Adrenal gland (tissue), 12 donors: Measurements from ENCODE around the gene CLDN3. TPM values are rescaled to one million over a fixed set of nuclear protein-coding genes. Genes with fewer than 3 reads are reported as not detected.

Experiments used
- DNase-seq, 7 donors: peaks; one replicate each; pipeline ENCODE4 v3.0.0-alpha.2; 2019 to 2020
- H3K27ac ChIP-seq, 5 donors: fragments of 200-600 bp; sonication (generic) in 4 of 5; 1 replicate in 3 of 5; 2 replicates in 2 of 5; pipeline versions ENCODE4 v1.5.1 to v1.8.0; 2016 to 2020; ENCODE audit warnings: mild to moderate bottlenecking in 1 of 5
- H3K27me3 ChIP-seq: fragments of 200-600 bp; 2 replicates; pipeline ENCODE4 v1.8.0; 2021
- H3K36me3 ChIP-seq, 2 donors: fragments of 200-600 bp; replicated peaks in 1 of 2; 1 replicate in 1 of 2; 2 replicates in 1 of 2; pipeline versions ENCODE4 v1.5.1 to v1.8.0; 2018 to 2022
- H3K4me1 ChIP-seq, 2 donors: fragments of 200-600 bp; replicated peaks in 1 of 2; 1 replicate in 1 of 2; 2 replicates in 1 of 2; pipeline versions ENCODE4 v1.5.1 to v1.8.0; 2018 to 2021
- H3K4me3 ChIP-seq, 4 donors: fragments of 200-600 bp; sonication (generic) in 3 of 4; one replicate each; pipeline ENCODE4 v1.5.1; 2016 to 2018
- H3K9me3 ChIP-seq, 3 donors: fragments of 200-600 bp; sonication (generic) in 1 of 3; replicated peaks in 1 of 3; 1 replicate in 2 of 3; 2 replicates in 1 of 3; pipeline versions ENCODE4 v1.5.1 to v1.8.0; 2016 to 2021
- POLR2A ChIP-seq, 2 donors: fragments of 450-650 bp; IDR thresholded peaks; one replicate each; pipeline ENCODE4 v1.6.1; 2017; ENCODE audit warnings: antibody characterized with exemption in 2 of 2, mild to moderate bottlenecking in 2 of 2, moderate library complexity in 1 of 2
- WGBS, 4 donors: extraction: QIAGEN DNeasy Blood & Tissue Kit in 2 of 4; methylation state at CpG; one replicate each; pipeline versions ENCODE4 v1.1.5 to v1.1.7; 2013 to 2017; 5-methylcytosine and 5-hydroxymethylcytosine counted together
- intact Hi-C, 2 donors: fragments of 100-400 bp; cut with DNase I; formaldehyde crosslinking; loops; one replicate each; pipeline versions ENCODE4 v1.14.1 to v1.15.0; 2022 to 2023
- polyA plus RNA-seq, 3 donors: library from polyadenylated mRNA; stranded (reverse); fragments of 200-250 nt in 2 of 3; fragments of 350-450 nt in 1 of 3; fragmentation: Illumina TruSeq in 1 of 3; extraction: RNeasy Lipid Tissue Mini Kit (QIAGEN cat#74804) in 1 of 3; gene quantifications; one replicate each; pipeline ENCODE4 v1.2.3, GENCODE V29; 2013 to 2014
- small RNA-seq, 2 donors: library from RNA; depleted of rRNA; stranded (forward); fragments of <200 nt; gene quantifications; one replicate each; pipeline ENCODE3, GENCODE V24; 2016
- total RNA-seq, 9 donors: library from RNA; depleted of rRNA in 4 of 9; stranded (reverse); fragments of >200 nt in 4 of 9; fragments of 120-200 nt in 1 of 9; fragmentation: NEBNext Ultra II Directional in 1 of 9; extraction: Animal tissue kit (Norgen Biotek cat#: 25700) in 1 of 9; gene quantifications; one replicate each; pipeline versions ENCODE4 v1.1.0 to v1.2.4, GENCODE V29; 2013 to 2023
- TF ChIP-seq, protein P1 (sequence below), 6 experiments: fragments of 450-650 bp in 4 of 6; fragments of 200-600 bp in 2 of 6; sonication (generic) in 1 of 6; IDR thresholded peaks; 1 replicate in 5 of 6; 2 replicates in 1 of 6; pipeline versions ENCODE4 v1.5.1 to v1.8.0; 2016 to 2021; ENCODE audit warnings: antibody characterized with exemption in 6 of 6, mild to moderate bottlenecking in 2 of 6, moderate library complexity in 1 of 6
- donor health status: healthy with polysubstance abuse.
- donor health status: Bipolar disorder and iron deficiency.
- donor health status: DM: yes; HTN: yes; CAD: no.
- donor health status: DM: no; HTN: no; CAD: no.
- donor health status: DM: no; HTN: no; CAD: no.
- donor health status: DM: yes; HTN: yes; CAD: no.

Gene CLDN3
- total and polyA plus RNA-seq, 12 donors = 0.22 to 0.72 (median 0.36) TPM; not detected in 6

GRCh38 chr7:73719806-73720169 lies 50.3 kb downstream of the CLDN3 start:
- Histone ChIP-seq H3K27me3 (no peaks in the 10 kb centered on the region), H3K27ac (no peak overlapping the region), H3K4me1 (peaks cover 8 to 16% of the 10 kb centered on the region in 2 donors), H3K36me3 (no peaks in the 10 kb centered on the region), H3K9me3 (no peaks in the 10 kb centered on the region), H3K4me3 (peak overlapping the region in 1 of 4 donors; percentile 89)
- 9 to 24% (median 14%) methylated on average over 6 to 16 of the region's 16 CpGs for WGBS, 4 donors
- intact Hi-C loops = no loop called here
- peak in 4 of 7 donors; percentile 44 to 66 (median 48) for DNase-seq
- TF ChIP-seq, protein P1, sequence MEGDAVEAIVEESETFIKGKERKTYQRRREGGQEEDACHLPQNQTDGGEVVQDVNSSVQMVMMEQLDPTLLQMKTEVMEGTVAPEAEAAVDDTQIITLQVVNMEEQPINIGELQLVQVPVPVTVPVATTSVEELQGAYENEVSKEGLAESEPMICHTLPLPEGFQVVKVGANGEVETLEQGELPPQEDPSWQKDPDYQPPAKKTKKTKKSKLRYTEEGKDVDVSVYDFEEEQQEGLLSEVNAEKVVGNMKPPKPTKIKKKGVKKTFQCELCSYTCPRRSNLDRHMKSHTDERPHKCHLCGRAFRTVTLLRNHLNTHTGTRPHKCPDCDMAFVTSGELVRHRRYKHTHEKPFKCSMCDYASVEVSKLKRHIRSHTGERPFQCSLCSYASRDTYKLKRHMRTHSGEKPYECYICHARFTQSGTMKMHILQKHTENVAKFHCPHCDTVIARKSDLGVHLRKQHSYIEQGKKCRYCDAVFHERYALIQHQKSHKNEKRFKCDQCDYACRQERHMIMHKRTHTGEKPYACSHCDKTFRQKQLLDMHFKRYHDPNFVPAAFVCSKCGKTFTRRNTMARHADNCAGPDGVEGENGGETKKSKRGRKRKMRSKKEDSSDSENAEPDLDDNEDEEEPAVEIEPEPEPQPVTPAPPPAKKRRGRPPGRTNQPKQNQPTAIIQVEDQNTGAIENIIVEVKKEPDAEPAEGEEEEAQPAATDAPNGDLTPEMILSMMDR (IDR thresholded peaks at IDR 0.05) = no peak
- TF ChIP-seq POLR2A (IDR thresholded peaks at IDR 0.05) = no peak

Small RNA genes lying within 50 kb of the gene (small RNA-seq; reads per million reads assigned to genes)
- gene RN7SL265P = 0 reads per million in 2 donors

Other genes starting within 250 kb of the CLDN3 start
- 10 to 100 TPM; 40.4 to 65.5 (median 43.8) TPM for gene BAZ1B, start 248.0 kb downstream of the CLDN3 start, total RNA-seq
- 10 to 100 TPM; 14.5 to 49.4 (median 27.7) TPM for gene BAZ1B, start 248.0 kb downstream of the CLDN3 start, polyA plus RNA-seq
- 10 to 100 TPM; 19.0 to 97.9 (median 64.2) TPM for gene BCL7B, start 212.6 kb downstream of the CLDN3 start, total RNA-seq
- gene BCL7B, start 212.6 kb downstream of the CLDN3 start, polyA plus RNA-seq = 10 to 100 TPM; 76.1 to 87.2 (median 77.7) TPM
- gene TBL2, start 191.7 kb downstream of the CLDN3 start, total RNA-seq = 100 to 1,000 TPM in 1 of 9 donors, 10 to 100 TPM in 8; 29.5 to 136 (median 56.7) TPM
- 10 to 100 TPM; 14.2 to 47.5 (median 15.3) TPM for gene TBL2, start 191.7 kb downstream of the CLDN3 start, polyA plus RNA-seq
- gene MLXIPL, start 145.7 kb downstream of the CLDN3 start, total RNA-seq = 100 to 1,000 TPM in 1 of 9 donors, 10 to 100 TPM in 7, under 1 TPM in 1; under 0.01 to 117 (median 41.0) TPM
- gene MLXIPL, start 145.7 kb downstream of the CLDN3 start, polyA plus RNA-seq = 100 to 1,000 TPM in 2 of 3 donors, 10 to 100 TPM in 1; 10.3 to 586 (median 248) TPM
- gene VPS37D, start 102.4 kb downstream of the CLDN3 start, total RNA-seq = 1 to 10 TPM in 6 of 9 donors, under 1 TPM in 3; 0.54 to 7.0 (median 2.0) TPM
- gene VPS37D, start 102.4 kb downstream of the CLDN3 start, polyA plus RNA-seq = 1 to 10 TPM in 2 of 3 donors, under 1 TPM in 1; 0.20 to 2.0 (median 1.4) TPM
- gene DNAJC30, start 86.8 kb downstream of the CLDN3 start, total RNA-seq = 10 to 100 TPM in 7 of 9 donors, 1 to 10 TPM in 2; 7.1 to 28.2 (median 16.1) TPM
- gene DNAJC30, start 86.8 kb downstream of the CLDN3 start, polyA plus RNA-seq = 10 to 100 TPM in 2 of 3 donors, 1 to 10 TPM in 1; 9.9 to 14.8 (median 13.9) TPM
- 10 to 100 TPM; 34.7 to 69.4 (median 60.2) TPM for gene BUD23, start 86.7 kb downstream of the CLDN3 start, total RNA-seq
- 100 to 1,000 TPM in 2 of 3 donors, 10 to 100 TPM in 1; 79.5 to 123 (median 115) TPM for gene BUD23, start 86.7 kb downstream of the CLDN3 start, polyA plus RNA-seq
- 1 to 10 TPM in 8 of 9 donors, under 1 TPM in 1; 0.52 to 8.0 (median 4.5) TPM for gene STX1A, start 50.6 kb downstream of the CLDN3 start, total RNA-seq
- 10 to 100 TPM in 1 of 3 donors, 1 to 10 TPM in 2; 5.3 to 28.1 (median 7.2) TPM for gene STX1A, start 50.6 kb downstream of the CLDN3 start, polyA plus RNA-seq
- gene ABHD11, start 31.5 kb downstream of the CLDN3 start, total RNA-seq = 10 to 100 TPM; 13.0 to 23.6 (median 18.3) TPM
- 10 to 100 TPM; 15.4 to 41.6 (median 39.2) TPM for gene ABHD11, start 31.5 kb downstream of the CLDN3 start, polyA plus RNA-seq
- gene CLDN4, start 60.7 kb upstream of the CLDN3 start, total RNA-seq = 1 to 10 TPM in 1 of 9 donors, under 1 TPM in 7, not detected in 1; 0.16 to 1.2 (median 0.43) TPM
- gene CLDN4, start 60.7 kb upstream of the CLDN3 start, polyA plus RNA-seq = under 1 TPM; 0.04 to 0.48 (median 0.37) TPM
- 1 to 10 TPM in 8 of 9 donors, not detected in 1; 1.3 to 8.3 (median 3.0) TPM for gene METTL27, start 72.2 kb upstream of the CLDN3 start, total RNA-seq
- gene METTL27, start 72.2 kb upstream of the CLDN3 start, polyA plus RNA-seq = 1 to 10 TPM in 2 of 3 donors, under 1 TPM in 1; 0.40 to 2.2 (median 1.1) TPM
- gene TMEM270, start 90.9 kb upstream of the CLDN3 start, total RNA-seq = not detected
- under 1 TPM in 2 of 3 donors, not detected in 1; 0.20 to 0.56 TPM for gene TMEM270, start 90.9 kb upstream of the CLDN3 start, polyA plus RNA-seq